ENCODE data around the gene TAF9. TPM values are rescaled to one million over a fixed set of nuclear protein-coding genes. Genes with fewer than 3 reads are reported as not detected.

The TAF9 gene
- total RNA-seq, 1 experiment from 2014 or later, result 142 TPM

GRCh38 chr5:69368458-69369339, 621 bp downstream of the TAF9 start:
- H3K4me1 ChIP-seq (ENCODE audit: control insufficient read depth, insufficient read depth, low read length), result peaks cover 29% of the 10 kb centered on the region; the same call in 1 of the 2 replicates
- intact Hi-C loops (cut with micrococcal nuclease; ENCODE audit: unreplicated experiment), result loop anchor here (10.0 kb wide), 1 partner anchor 274 kb away; the partner anchor contains the start of gene SLC30A5
- peak; percentile 90 for TF ChIP-seq TCF7L2 (IDR thresholded peaks at IDR 0.05; ENCODE audit: low read depth, low read length)
- no peak for TF ChIP-seq CTCF (IDR thresholded peaks at IDR 0.05)
- TSS peak; percentile 85 for BruUV-seq (replicated peaks)
- H3K9me3 ChIP-seq (ENCODE audit: control insufficient read depth, insufficient read depth, low read depth, low read length), result no peaks in the 10 kb centered on the region
- POLR2A ChIA-PET, result no interaction called here
- peak overlapping the region; percentile 70 to 100 for H3K4me3 ChIP-seq (ENCODE audit: low read depth in 2 of 2, low read length in 2 of 2)
- H3K27me3 ChIP-seq (ENCODE audit: control insufficient read depth, insufficient read depth, low read length), result no peaks in the 10 kb centered on the region
- CTCF ChIA-PET, result no interaction called here
- in situ Hi-C loops (cut with HindIII; ENCODE audit: low pct_unique_long_range_greater_than_20kb, low sequenced_read_pairs), result no loop called here
- H3K27ac ChIP-seq (ENCODE audit: low read length), result peak overlapping the region; percentile 98
- peaks cover 18% of the 10 kb centered on the region for H3K36me3 ChIP-seq (ENCODE audit: control insufficient read depth, insufficient read depth, low read length)
- ATAC-seq (peak; percentile 74; the same call in 1 of the 2 replicates), DNase-seq (ENCODE audit: low read depth, low spot score) (no peak)

GRCh38 chr5:69367697-69368279, 1.5 kb downstream of the TAF9 start:
- Histone ChIP-seq H3K27ac (ENCODE audit: low read length) (peak overlapping the region; percentile 98), H3K4me1 (ENCODE audit: control insufficient read depth, insufficient read depth, low read length) (peaks cover 29% of the 10 kb centered on the region; the same call in 1 of the 2 replicates), H3K4me3 (ENCODE audit: low read depth in 2 of 2, low read length in 2 of 2) (peak overlapping the region; percentile 70 to 100), H3K36me3 (ENCODE audit: control insufficient read depth, insufficient read depth, low read length) (peaks cover 17% of the 10 kb centered on the region), H3K27me3 (ENCODE audit: control insufficient read depth, insufficient read depth, low read length) (no peaks in the 10 kb centered on the region), H3K9me3 (ENCODE audit: control insufficient read depth, insufficient read depth, low read depth, low read length) (no peaks in the 10 kb centered on the region)
- ChIA-PET CTCF (interaction anchor here (0.7 kb wide), 1 partner anchor 221 kb away, joined by 8 read pairs; no protein-coding TSS in a partner anchor), POLR2A (no interaction called here)
- BruUV-seq (replicated peaks), result no TSS peak
- DNase-seq (ENCODE audit: low read depth, low spot score) (no peak), ATAC-seq (no peak)
- intact Hi-C loops (cut with micrococcal nuclease; ENCODE audit: unreplicated experiment), result loop anchor here (10.0 kb wide), 1 partner anchor 273 kb away; the partner anchor contains the start of gene SLC30A5
- in situ Hi-C loops (cut with HindIII; ENCODE audit: low pct_unique_long_range_greater_than_20kb, low sequenced_read_pairs), result no loop called here
- TF ChIP-seq TCF7L2 (IDR thresholded peaks at IDR 0.05; ENCODE audit: low read depth, low read length) (no peak), POLR2AphosphoS5 (IDR thresholded peaks at IDR 0.05; ENCODE audit: low read depth, low read length) (no peak), CTCF (IDR thresholded peaks at IDR 0.05) (no peak), REST (IDR thresholded peaks at IDR 0.05; ENCODE audit: insufficient read depth in 1 of 2, low read depth in 2 of 2, low read length in 1 of 2) (no peak), SIN3A (IDR thresholded peaks at IDR 0.05; ENCODE audit: borderline replicate concordance, insufficient read depth, low read depth, low read length) (no peak)

Data from Panc1 (cell line).